ENCODE results near the gene KAT6B. TPM values are rescaled to one million over a fixed set of nuclear protein-coding genes. Genes with fewer than 3 reads are reported as not detected.

Gene KAT6B
- total and polyA plus RNA-seq, 2 of the 8 experiments (the other 6 are each of a cell fraction or from before 2014, with no cell fraction given) = 7.3 to 30.8 TPM

DNA sequence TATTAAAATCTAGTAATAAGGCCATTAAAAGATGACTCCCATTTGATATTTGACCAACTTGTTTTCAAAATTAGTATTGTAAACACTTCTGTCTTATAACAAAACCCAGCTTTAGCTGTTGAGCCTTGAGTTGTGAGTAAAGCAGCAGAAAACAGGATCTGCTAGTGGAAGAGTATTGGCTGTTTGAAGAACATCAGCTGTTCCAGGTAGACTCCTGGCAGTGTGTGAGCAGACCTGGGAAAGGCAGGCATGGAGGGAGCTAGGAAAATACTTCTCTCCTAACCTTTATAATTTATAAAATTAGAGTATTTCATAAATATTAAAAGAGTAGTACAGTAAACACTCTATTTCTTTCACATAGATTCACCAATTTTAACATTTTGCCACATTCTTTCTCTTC lies 29.0 kb downstream of the KAT6B start (continued):
- TF ChIP-seq EP300 (IDR thresholded peaks at IDR 0.05; ENCODE audit: borderline replicate concordance in 1 of 2, low read depth in 2 of 2, low read length in 2 of 2) = no peak

All from H1 (cell line).